ENCODE data around the gene COX6B1.

DNA sequence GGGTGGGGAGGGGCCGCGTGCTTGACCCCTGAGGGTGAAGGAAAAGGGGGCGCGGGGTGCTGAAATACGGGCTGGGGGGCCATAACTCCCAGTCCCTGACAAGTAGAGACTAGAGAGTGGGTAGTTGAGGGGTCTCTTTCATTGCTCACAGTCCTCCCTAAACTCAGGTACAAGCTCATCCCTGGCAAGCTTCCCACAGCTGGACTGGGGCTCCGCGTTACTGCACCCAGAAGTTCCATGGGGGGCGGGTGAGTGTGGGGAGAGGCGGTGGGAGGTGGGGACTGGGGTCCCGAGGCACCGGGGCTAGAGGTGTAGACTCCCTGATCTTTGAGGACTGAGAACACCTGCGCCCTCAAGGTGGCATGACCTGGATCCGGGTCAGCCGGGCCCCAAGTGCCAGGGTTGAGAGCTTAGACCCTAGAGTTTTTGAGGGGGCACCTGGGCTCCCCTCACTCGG is 5.3 kb upstream of the COX6B1 start:
- TF ChIP-seq YY1 (IDR thresholded peaks at IDR 0.05; ENCODE audit: insufficient read depth, insufficient read length) (no peak), ZNF274 (IDR thresholded peaks at IDR 0.05; ENCODE audit: low read depth, low read length) (no peak), SUZ12 (IDR thresholded peaks at IDR 0.05; ENCODE audit: extremely low read depth, insufficient read depth, insufficient read length) (no peak)
